Hepatocyte (in vitro differentiated cells): ENCODE results near the gene FBXL17.

Experiments
- EZH2 ChIP-seq: fragments of 200-600 bp; sonication (generic); IDR thresholded peaks from 2 replicates; pipeline ENCODE4 v1.6.1; 2016; ENCODE audit warnings: antibody characterized with exemption, mild to moderate bottlenecking, borderline replicate concordance
- EZH2phosphoT487 ChIP-seq: fragments of 200-600 bp; sonication (generic); IDR thresholded peaks from one replicate; pipeline ENCODE4 v1.6.1; 2018; ENCODE audit warnings: antibody characterized with exemption, mild to moderate bottlenecking, low read depth, moderate library complexity; ENCODE audit not compliant: unreplicated experiment, severe bottlenecking
- TF ChIP-seq, protein P1 (sequence below): fragments of 200-600 bp; sonication (generic); IDR thresholded peaks from 2 replicates; pipeline ENCODE4 v1.5.1; 2016; ENCODE audit warnings: antibody characterized with exemption, mild to moderate bottlenecking; ENCODE audit not compliant: poor library complexity

DNA sequence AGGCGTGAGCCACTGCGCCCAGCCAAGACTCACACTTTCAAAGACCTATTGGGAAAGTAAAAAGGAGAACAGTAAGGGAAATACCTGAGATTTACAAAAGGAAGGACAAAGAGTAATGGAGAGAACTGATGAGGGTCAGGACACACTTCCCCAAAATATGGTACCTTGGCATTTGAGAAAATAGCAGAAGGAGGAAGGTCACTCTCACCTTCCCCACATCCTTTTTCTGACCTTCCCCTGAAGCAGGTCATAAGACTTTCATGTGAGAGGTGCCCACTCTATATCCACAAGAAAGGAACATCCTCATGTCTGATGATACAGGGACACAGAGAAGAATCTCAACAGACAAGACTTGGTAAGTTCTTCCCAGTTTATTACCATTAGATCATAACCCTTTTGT is 272.8 kb downstream of the FBXL17 start:
- TF ChIP-seq, protein P1, sequence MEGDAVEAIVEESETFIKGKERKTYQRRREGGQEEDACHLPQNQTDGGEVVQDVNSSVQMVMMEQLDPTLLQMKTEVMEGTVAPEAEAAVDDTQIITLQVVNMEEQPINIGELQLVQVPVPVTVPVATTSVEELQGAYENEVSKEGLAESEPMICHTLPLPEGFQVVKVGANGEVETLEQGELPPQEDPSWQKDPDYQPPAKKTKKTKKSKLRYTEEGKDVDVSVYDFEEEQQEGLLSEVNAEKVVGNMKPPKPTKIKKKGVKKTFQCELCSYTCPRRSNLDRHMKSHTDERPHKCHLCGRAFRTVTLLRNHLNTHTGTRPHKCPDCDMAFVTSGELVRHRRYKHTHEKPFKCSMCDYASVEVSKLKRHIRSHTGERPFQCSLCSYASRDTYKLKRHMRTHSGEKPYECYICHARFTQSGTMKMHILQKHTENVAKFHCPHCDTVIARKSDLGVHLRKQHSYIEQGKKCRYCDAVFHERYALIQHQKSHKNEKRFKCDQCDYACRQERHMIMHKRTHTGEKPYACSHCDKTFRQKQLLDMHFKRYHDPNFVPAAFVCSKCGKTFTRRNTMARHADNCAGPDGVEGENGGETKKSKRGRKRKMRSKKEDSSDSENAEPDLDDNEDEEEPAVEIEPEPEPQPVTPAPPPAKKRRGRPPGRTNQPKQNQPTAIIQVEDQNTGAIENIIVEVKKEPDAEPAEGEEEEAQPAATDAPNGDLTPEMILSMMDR: no peak
- TF ChIP-seq EZH2 (no peak), EZH2phosphoT487 (no peak)
